ENCODE data around the gene C2CD4D. TPM values are rescaled to one million over a fixed set of nuclear protein-coding genes. Genes with fewer than 3 reads are reported as not detected.

Gene C2CD4D
- total RNA-seq, 1 experiment from 2014 or later, result 0.79 TPM

DNA sequence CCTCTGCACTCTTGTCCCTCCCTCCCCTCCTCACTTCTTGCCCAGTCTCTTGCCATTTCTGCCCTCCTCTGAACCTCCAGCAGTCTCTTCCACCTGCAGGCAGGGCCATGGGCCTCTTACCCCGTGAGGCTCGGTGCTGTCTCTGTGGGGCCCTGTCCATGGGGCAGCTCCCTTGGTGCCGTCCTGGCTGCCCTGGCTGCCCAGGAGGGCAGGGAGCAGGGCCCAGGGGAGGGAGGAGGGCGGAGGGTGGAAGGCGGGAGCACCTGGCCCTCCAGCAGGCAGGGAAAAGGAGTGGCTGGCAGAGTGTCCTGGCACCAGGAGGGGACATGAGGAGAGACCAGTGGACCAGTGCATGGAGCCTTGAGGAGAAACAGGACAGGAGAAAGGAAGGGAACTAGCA lies 8.0 kb downstream of the C2CD4D start, which contains the start of gene RORC:
RORC (minus strand) TSS at position 198 of the 400 bp plus-strand sequence; CDS start at position 160, 38 bp downstream.
- Histone ChIP-seq H2BK20ac (ENCODE audit: low read depth, low read length, poor library complexity, severe bottlenecking) (no peak within 1 kb of the TSS), H4K20me1 (ENCODE audit: control insufficient read depth, insufficient read depth, insufficient read length) (no peaks in the 10 kb centered on the region), H3K79me1 (ENCODE audit: insufficient read depth, low read depth, low read length, poor library complexity, severe bottlenecking) (no peaks in the 10 kb centered on the region), H3T11ph (ENCODE audit: low read length) (no peak within 1 kb of the TSS), H4K8ac (replicated peaks; ENCODE audit: insufficient read length, low read depth, low read length) (no peak within 1 kb of the TSS), H3K4me1 (ENCODE audit: insufficient read depth, low read length) (peaks cover 14% of the 10 kb centered on the region; the same call in 1 of the 2 replicates), H2BK12ac (ENCODE audit: insufficient read length, low read depth, low read length) (no peak within 1 kb of the TSS), H4K91ac (ENCODE audit: insufficient read length, low read depth, low read length) (no peak within 1 kb of the TSS), H3K14ac (ENCODE audit: insufficient read depth, low read length) (no peak within 1 kb of the TSS; the same call in 1 of the 2 replicates), H2BK120ac (ENCODE audit: low read depth, low read length, poor library complexity, severe bottlenecking) (no peak within 1 kb of the TSS), H3K4ac (ENCODE audit: low read depth, low read length) (no peak within 1 kb of the TSS; the same call in 1 of the 2 replicates), H3K4me2 (ENCODE audit: insufficient read depth, insufficient read length, low read length) (no peak within 1 kb of the TSS), H2AK5ac (ENCODE audit: insufficient read length, low read length) (no peak within 1 kb of the TSS), H3K27ac (ENCODE audit: insufficient read length, low read depth, low read length) (no peak within 1 kb of the TSS), H3K18ac (ENCODE audit: insufficient read length, low read depth, low read length) (peak within 1 kb of the TSS; percentile 40), H3K79me2 (ENCODE audit: insufficient read depth, low read length) (no peaks in the 10 kb centered on the region), H4K5ac (ENCODE audit: insufficient read length, low read depth, low read length) (no peak within 1 kb of the TSS), H3K9me3 (ENCODE audit: control insufficient read depth, low read depth, low read length) (no peaks in the 10 kb centered on the region), H2BK15ac (ENCODE audit: low read depth, low read length) (no peak within 1 kb of the TSS), H2AFZ (ENCODE audit: low read length) (no peak within 1 kb of the TSS), H3K9ac (ENCODE audit: extremely low read depth, insufficient read length, low read length) (no peak within 1 kb of the TSS), H2BK5ac (ENCODE audit: insufficient read length, low read length) (no peak within 1 kb of the TSS), H3K56ac (ENCODE audit: insufficient read length, low read depth, low read length) (no peak within 1 kb of the TSS), H3K23me2 (ENCODE audit: insufficient read length, low read depth, low read length, poor library complexity, severe bottlenecking) (no peaks in the 10 kb centered on the region), H3K27me3 (ENCODE audit: insufficient read depth, low read length) (no peaks in the 10 kb centered on the region), H3K23ac (ENCODE audit: insufficient read length, low read depth, low read length) (no peak within 1 kb of the TSS)
- Mint-ChIP-seq H3K9me3 (no peaks in the 10 kb centered on the region), H3K27me3 (ENCODE audit: low read depth) (peaks cover 7% of the 10 kb centered on the region), H3K27ac (peak within 1 kb of the TSS in 2 of 3 experiments; percentile 7 to 40; a peak in 2 of 7 replicates), H3K4me1 (peaks cover 32 to 41% of the 10 kb centered on the region in 2 experiments), H3K36me3 (ENCODE audit: insufficient read depth in 1 of 3, low read depth in 3 of 3) (no peaks in the 10 kb centered on the region), H3K4me3 (peak within 1 kb of the TSS in 1 of 2 experiments; percentile 23; a peak in 2 of 5 replicates)
- no peak for DNase-seq
- TF ChIP-seq, protein P1, sequence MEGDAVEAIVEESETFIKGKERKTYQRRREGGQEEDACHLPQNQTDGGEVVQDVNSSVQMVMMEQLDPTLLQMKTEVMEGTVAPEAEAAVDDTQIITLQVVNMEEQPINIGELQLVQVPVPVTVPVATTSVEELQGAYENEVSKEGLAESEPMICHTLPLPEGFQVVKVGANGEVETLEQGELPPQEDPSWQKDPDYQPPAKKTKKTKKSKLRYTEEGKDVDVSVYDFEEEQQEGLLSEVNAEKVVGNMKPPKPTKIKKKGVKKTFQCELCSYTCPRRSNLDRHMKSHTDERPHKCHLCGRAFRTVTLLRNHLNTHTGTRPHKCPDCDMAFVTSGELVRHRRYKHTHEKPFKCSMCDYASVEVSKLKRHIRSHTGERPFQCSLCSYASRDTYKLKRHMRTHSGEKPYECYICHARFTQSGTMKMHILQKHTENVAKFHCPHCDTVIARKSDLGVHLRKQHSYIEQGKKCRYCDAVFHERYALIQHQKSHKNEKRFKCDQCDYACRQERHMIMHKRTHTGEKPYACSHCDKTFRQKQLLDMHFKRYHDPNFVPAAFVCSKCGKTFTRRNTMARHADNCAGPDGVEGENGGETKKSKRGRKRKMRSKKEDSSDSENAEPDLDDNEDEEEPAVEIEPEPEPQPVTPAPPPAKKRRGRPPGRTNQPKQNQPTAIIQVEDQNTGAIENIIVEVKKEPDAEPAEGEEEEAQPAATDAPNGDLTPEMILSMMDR (conservative IDR thresholded peaks at IDR 0.05), result no peak
- no CpG with 5 or more reads among the region's 5 CpGs for WGBS (ENCODE audit: extremely low coverage, insufficient read length, low lambda C conversion rate)

Measured in H9 (cell line).